Omental fat pad (tissue), 4 donors: ENCODE data around the gene CMKLR1. TPM values are rescaled to one million over a fixed set of nuclear protein-coding genes. Genes with fewer than 3 reads are reported as not detected.

Experiments
- ATAC-seq: fragments of 150-250 bp; one replicate; pipeline ENCODE4 v1.9.1; 2016; ENCODE audit warnings: mild to moderate bottlenecking, moderate library complexity; ENCODE audit not compliant: low FRiP score
- DNase-seq: peaks from one replicate; pipeline ENCODE4 v3.0.0-alpha.2; 2019; ENCODE audit warnings: low spot score
- CTCF ChIP-seq, 3 donors: fragments of 450-650 bp; IDR thresholded peaks; one replicate each; pipeline ENCODE4 v1.5.1; 2016 to 2017; ENCODE audit warnings: antibody characterized with exemption in 3 of 3, mild to moderate bottlenecking in 3 of 3, moderate library complexity in 2 of 3
- total RNA-seq, 4 donors: library from RNA; depleted of rRNA; stranded (reverse); fragments of >200 nt; gene quantifications; one replicate each; pipeline ENCODE4 v1.1.0, GENCODE V29; 2016

The CMKLR1 gene
- total RNA-seq, 4 donors from 2014 or later, result 20.7 to 28.1 (median 23.1) TPM

DNA sequence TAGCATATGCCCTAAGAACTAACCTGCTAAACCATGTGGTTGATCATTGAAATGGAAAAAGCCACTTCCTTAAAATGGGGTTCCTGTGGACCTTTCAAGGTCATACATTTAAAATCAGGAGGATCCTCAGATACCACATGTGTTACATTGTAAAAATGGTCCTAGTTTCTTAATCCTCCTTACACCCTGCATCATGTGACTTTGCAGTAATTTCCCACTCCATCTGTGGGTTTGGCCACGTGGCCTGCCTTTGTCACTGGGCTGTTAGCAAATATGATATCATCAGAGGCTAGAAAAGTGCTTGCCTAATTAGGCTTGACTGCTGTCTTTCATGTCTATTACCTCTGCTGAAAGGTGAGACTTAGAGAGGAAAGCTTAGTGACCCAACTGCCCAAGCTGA, 70.7 kb downstream of the CMKLR1 start:
- ATAC-seq, result no peak
- no peak for TF ChIP-seq CTCF (IDR thresholded peaks at IDR 0.05)
- DNase-seq, result no peak

DNA sequence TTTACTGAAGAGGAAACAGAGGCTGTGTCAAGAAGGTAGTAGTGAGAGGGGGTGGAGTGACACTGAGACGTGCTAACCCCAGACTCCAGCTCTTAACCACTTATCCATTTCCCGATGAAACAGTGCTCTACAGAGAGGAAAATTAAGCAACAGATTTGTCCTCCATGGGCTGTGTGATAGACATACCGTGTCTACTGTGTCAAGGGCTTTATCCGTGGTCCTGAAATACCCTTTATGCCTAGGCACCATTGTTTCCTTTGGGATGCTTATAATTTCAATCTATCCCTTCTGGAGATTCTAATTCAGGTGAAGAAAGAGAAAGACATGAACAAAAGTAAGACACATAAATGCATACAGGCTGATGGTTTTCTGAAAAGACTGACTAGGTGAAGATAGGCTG, 71.7 kb downstream of the CMKLR1 start:
- TF ChIP-seq CTCF (IDR thresholded peaks at IDR 0.05), result no peak
- no peak for ATAC-seq
- DNase-seq, result no peak

DNA sequence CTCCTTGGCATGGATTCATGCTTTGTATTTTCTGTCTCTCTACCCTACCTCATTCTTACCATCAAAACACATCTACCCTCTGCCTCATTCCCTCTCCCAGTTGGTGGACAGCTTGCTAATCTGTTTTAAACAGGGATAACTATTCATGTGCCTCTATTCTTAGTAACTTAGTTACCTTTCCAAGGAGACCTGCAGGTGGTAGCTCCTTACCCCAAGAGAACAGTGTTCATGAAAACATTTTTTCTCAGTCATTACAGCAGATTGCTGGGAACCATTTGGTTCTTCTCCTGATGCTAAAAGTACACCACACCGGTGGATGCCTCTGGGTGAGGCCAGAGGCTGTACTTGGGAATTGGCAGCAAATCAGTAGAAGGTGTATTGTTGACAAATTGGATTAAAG, 73.0 kb downstream of the CMKLR1 start:
- DNase-seq (no peak), ATAC-seq (no peak)
- no peak for TF ChIP-seq CTCF (IDR thresholded peaks at IDR 0.05)

- DNase-seq, result no peak
- TF ChIP-seq CTCF (IDR thresholded peaks at IDR 0.05), result no peak
- no peak for ATAC-seq
Measured at GRCh38 chr12:108265505-108265904, 73.6 kb downstream of the CMKLR1 start.

- no peak for DNase-seq
- ATAC-seq, result no peak
- TF ChIP-seq CTCF (IDR thresholded peaks at IDR 0.05), result no peak
Measured at GRCh38 chr12:108260969-108261368, 78.1 kb downstream of the CMKLR1 start.

GRCh38 chr12:108260039-108260438, 79.1 kb downstream of the CMKLR1 start:
- no peak for TF ChIP-seq CTCF (IDR thresholded peaks at IDR 0.05)
- ATAC-seq, result no peak
- DNase-seq, result no peak

DNA sequence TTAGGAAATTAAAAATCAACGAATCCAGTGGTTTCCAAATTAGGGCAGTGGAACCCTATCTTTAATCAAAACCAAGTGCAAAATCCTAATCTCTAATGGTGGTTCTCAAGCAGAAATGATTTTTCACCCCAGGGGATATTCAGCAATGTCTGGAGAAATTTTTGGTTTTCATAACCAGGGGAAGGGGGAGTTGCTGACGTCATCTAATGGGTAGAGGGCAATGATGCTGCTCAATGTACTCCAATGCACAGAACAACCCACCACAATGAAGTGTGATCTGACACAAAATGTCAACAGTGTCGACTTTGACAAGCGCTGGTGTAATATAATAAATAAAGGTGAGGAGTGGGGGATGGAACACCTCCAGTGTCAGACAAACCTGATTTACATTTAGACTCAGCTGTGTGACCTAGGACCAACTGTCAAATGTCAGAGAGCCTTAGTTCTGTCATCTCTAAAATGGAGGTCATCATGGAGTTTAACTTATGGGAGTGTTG, 81.5 kb downstream of the CMKLR1 start:
- no peak for ATAC-seq
- TF ChIP-seq CTCF (IDR thresholded peaks at IDR 0.05), result no peak
- no peak for DNase-seq
